H9 (cell line): ENCODE data around the gene PAGE2. TPM values are rescaled to one million over a fixed set of nuclear protein-coding genes. Genes with fewer than 3 reads are reported as not detected.

ENCODE experiments used
- DNase-seq: peaks from one replicate; pipeline ENCODE4 v3.0.0-alpha.2; 2017
- H2AFZ ChIP-seq: one replicate; pipeline ENCODE4 v1.6.1; 2013; ENCODE audit warnings: mild to moderate bottlenecking, low read length, control low read depth, moderate library complexity
- H2AK5ac ChIP-seq: 2 replicates; pipeline ENCODE4 v1.6.1; 2013; ENCODE audit warnings: low read length, control low read depth, mixed read lengths; ENCODE audit not compliant: insufficient read length
- H2BK120ac ChIP-seq: one replicate; pipeline ENCODE4 v1.6.1; 2013; ENCODE audit warnings: low read depth, mild to moderate bottlenecking, low read length, control low read depth, inconsistent platforms; ENCODE audit not compliant: poor library complexity, severe bottlenecking
- H2BK12ac ChIP-seq: 2 replicates; pipeline ENCODE4 v1.6.1; 2013; ENCODE audit warnings: low read length, control low read depth, mixed read lengths, low read depth; ENCODE audit not compliant: insufficient read length
- H2BK15ac ChIP-seq: 2 replicates; pipeline ENCODE4 v1.6.1; 2013; ENCODE audit warnings: low read depth, low read length, control low read depth
- H2BK20ac ChIP-seq: one replicate; pipeline ENCODE4 v1.6.1; 2013; ENCODE audit warnings: low read depth, mild to moderate bottlenecking, low read length, control low read depth, inconsistent platforms; ENCODE audit not compliant: poor library complexity, severe bottlenecking
- H2BK5ac ChIP-seq: 2 replicates; pipeline ENCODE4 v1.6.1; 2013; ENCODE audit warnings: low read length, control low read depth, mixed read lengths; ENCODE audit not compliant: insufficient read length
- H3K14ac ChIP-seq: 2 replicates; pipeline ENCODE4 v1.6.1; 2013; ENCODE audit warnings: low read length, control low read depth; ENCODE audit not compliant: insufficient read depth
- H3K18ac ChIP-seq: 2 replicates; pipeline ENCODE4 v1.6.1; 2013; ENCODE audit warnings: low read depth, mild to moderate bottlenecking, mixed read lengths, low read length, control low read depth; ENCODE audit not compliant: insufficient read length
- H3K23ac ChIP-seq: 2 replicates; pipeline ENCODE4 v1.6.1; 2013; ENCODE audit warnings: low read length, control low read depth, mixed read lengths, low read depth; ENCODE audit not compliant: insufficient read length
- H3K23me2 ChIP-seq: 2 replicates; pipeline ENCODE4 v1.6.1; 2013; ENCODE audit warnings: low read depth, mild to moderate bottlenecking, mixed read lengths, low read length, control low read depth; ENCODE audit not compliant: insufficient read length, poor library complexity, severe bottlenecking
- H3K27ac ChIP-seq: 2 replicates; pipeline ENCODE4 v1.5.1; 2013; ENCODE audit warnings: low read length, control low read depth, mixed read lengths, low read depth; ENCODE audit not compliant: insufficient read length
- H3K27me3 ChIP-seq: 2 replicates; pipeline ENCODE4 v1.6.1; 2013; ENCODE audit warnings: low read length, control low read depth, inconsistent platforms; ENCODE audit not compliant: insufficient read depth
- H3K4ac ChIP-seq: 2 replicates; pipeline ENCODE4 v1.6.1; 2013; ENCODE audit warnings: low read depth, mild to moderate bottlenecking, control low read depth, inconsistent platforms, low read length, moderate library complexity
- H3K4me1 ChIP-seq: 2 replicates; pipeline ENCODE4 v1.6.1; 2013; ENCODE audit warnings: low read length, control low read depth, inconsistent platforms; ENCODE audit not compliant: insufficient read depth
- H3K4me2 ChIP-seq: 2 replicates; pipeline ENCODE4 v1.6.1; 2013; ENCODE audit warnings: low read length, control low read depth, mixed read lengths; ENCODE audit not compliant: insufficient read length, insufficient read depth
- H3K56ac ChIP-seq: 2 replicates; pipeline ENCODE4 v1.6.1; 2013; ENCODE audit warnings: low read depth, mild to moderate bottlenecking, mixed read lengths, low read length, control low read depth; ENCODE audit not compliant: insufficient read length
- H3K79me1 ChIP-seq: 2 replicates; pipeline ENCODE4 v1.6.1; 2013; ENCODE audit warnings: low read depth, mild to moderate bottlenecking, moderate library complexity, low read length, control low read depth, inconsistent platforms; ENCODE audit not compliant: insufficient read depth, poor library complexity, severe bottlenecking
- H3K79me2 ChIP-seq: 2 replicates; pipeline ENCODE4 v1.6.1; 2013; ENCODE audit warnings: low read length, control low read depth, inconsistent platforms; ENCODE audit not compliant: insufficient read depth
- H3K9ac ChIP-seq: 2 replicates; pipeline ENCODE4 v1.6.1; 2013; ENCODE audit warnings: low read length, control low read depth, mixed read lengths; ENCODE audit not compliant: insufficient read length; ENCODE audit errors: extremely low read depth
- H3K9me3 ChIP-seq: one replicate; pipeline ENCODE4 v1.6.1; 2013; ENCODE audit warnings: low read depth, low read length, inconsistent platforms; ENCODE audit not compliant: control insufficient read depth
- H3T11ph ChIP-seq: one replicate; pipeline ENCODE4 v1.6.1; 2013; ENCODE audit warnings: mild to moderate bottlenecking, low read length, control low read depth, inconsistent platforms
- H4K20me1 ChIP-seq: one replicate; pipeline ENCODE4 v1.6.1; 2013; ENCODE audit not compliant: control insufficient read depth, insufficient read length, insufficient read depth
- H4K5ac ChIP-seq: 2 replicates; pipeline ENCODE4 v1.6.1; 2013; ENCODE audit warnings: low read depth, mild to moderate bottlenecking, mixed read lengths, low read length, control low read depth; ENCODE audit not compliant: insufficient read length
- H4K8ac ChIP-seq: replicated peaks from 2 replicates; pipeline ENCODE4 v1.6.1; 2013; ENCODE audit warnings: low read length, control low read depth, mixed read lengths, low read depth; ENCODE audit not compliant: insufficient read length
- H4K91ac ChIP-seq: 2 replicates; pipeline ENCODE4 v1.6.1; 2013; ENCODE audit warnings: low read depth, mild to moderate bottlenecking, moderate library complexity, mixed read lengths, low read length, control low read depth; ENCODE audit not compliant: insufficient read length
- H3K27ac Mint-ChIP-seq, 3 experiments: 2 replicates in 2 of 3; 3 replicates in 1 of 3; pipeline ENCODE4 v1.8.0; 2020 to 2021; ENCODE audit warnings: mixed read lengths in 3 of 3, mild to moderate bottlenecking in 1 of 3, moderate library complexity in 1 of 3
- H3K27me3 Mint-ChIP-seq: 2 replicates; pipeline ENCODE4 v1.8.0; 2021; ENCODE audit warnings: low read depth, mild to moderate bottlenecking, moderate library complexity, mixed read lengths
- H3K36me3 Mint-ChIP-seq, 3 experiments: 2 replicates in 2 of 3; 3 replicates in 1 of 3; pipeline ENCODE4 v1.8.0; 2020 to 2021; ENCODE audit warnings: low read depth in 3 of 3, mixed read lengths in 3 of 3; ENCODE audit not compliant: insufficient read depth in 1 of 3
- H3K4me1 Mint-ChIP-seq, 2 experiments: 2 replicates each; pipeline ENCODE4 v1.8.0; 2020; ENCODE audit warnings: mixed read lengths in 2 of 2
- H3K4me3 Mint-ChIP-seq, 2 experiments: 2 replicates in 1 of 2; 3 replicates in 1 of 2; pipeline ENCODE4 v1.8.0; 2020 to 2021; ENCODE audit warnings: mild to moderate bottlenecking in 2 of 2, mixed read lengths in 2 of 2, moderate library complexity in 1 of 2
- H3K9me3 Mint-ChIP-seq, 2 experiments: 2 replicates in 1 of 2; 3 replicates in 1 of 2; pipeline ENCODE4 v1.8.0; 2020; ENCODE audit warnings: mild to moderate bottlenecking in 2 of 2, mixed read lengths in 2 of 2, moderate library complexity in 1 of 2
- WGBS: extraction: QIAGEN DNeasy Blood & Tissue Kit; methylation state at CpG from one replicate; pipeline ENCODE4 v1.1.7; 2013; ENCODE audit warnings: missing lambda C conversion rate, low lambda C conversion rate, mixed read lengths; ENCODE audit not compliant: insufficient read length; ENCODE audit errors: extremely low coverage; 5-methylcytosine and 5-hydroxymethylcytosine counted together
- total RNA-seq: library from RNA; stranded (reverse); gene quantifications from 2 replicates; pipeline ENCODE4 v1.2.1, GENCODE V29; 2021
- TF ChIP-seq, protein P1 (sequence below): fragments of 200-600 bp; sonication (generic); conservative IDR thresholded peaks from 3 replicates; pipeline ENCODE4 v1.8.0; 2021; ENCODE audit warnings: antibody characterized with exemption, mild to moderate bottlenecking

PAGE2 gene
- total RNA-seq, 1 experiment from 2014 or later, result not detected

DNA sequence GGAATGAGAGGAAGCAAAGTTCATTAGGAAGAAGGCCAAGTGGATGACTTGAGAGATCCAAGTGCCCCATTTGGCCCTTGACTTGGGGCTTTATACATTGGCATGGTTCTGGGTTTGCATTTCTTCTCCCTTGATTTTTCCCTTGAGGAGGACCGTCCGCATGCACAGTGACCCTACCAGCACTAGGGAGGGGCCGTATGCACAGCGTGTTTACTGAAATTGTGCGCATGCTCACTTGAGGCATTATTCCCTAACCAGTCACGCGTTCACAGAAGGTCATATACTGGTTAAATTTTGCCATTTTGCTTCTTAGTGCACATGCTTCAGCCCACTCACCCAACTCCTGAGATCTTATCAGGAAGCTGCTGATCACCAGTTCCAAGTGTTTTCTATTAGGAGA is 35.1 kb downstream of the PAGE2 start:
- Histone ChIP-seq H3K9ac (no peak overlapping the region), H3K79me2 (no peaks in the 10 kb centered on the region), H3K79me1 (no peaks in the 10 kb centered on the region), H3K56ac (no peak overlapping the region), H3K4me1 (no peaks in the 10 kb centered on the region), H3K9me3 (peaks cover 65% of the 10 kb centered on the region), H3T11ph (no peak overlapping the region), H2BK120ac (no peak overlapping the region), H3K4ac (no peak overlapping the region), H2BK20ac (no peak overlapping the region), H2BK5ac (no peak overlapping the region), H3K23ac (no peak overlapping the region), H2BK12ac (no peak overlapping the region), H3K18ac (no peak overlapping the region), H4K5ac (no peak overlapping the region), H4K91ac (no peak overlapping the region), H2AK5ac (no peak overlapping the region), H3K4me2 (no peak overlapping the region), H3K23me2 (no peaks in the 10 kb centered on the region), H3K27ac (no peak overlapping the region), H4K8ac (no peak overlapping the region), H3K27me3 (no peaks in the 10 kb centered on the region), H2AFZ (no peak overlapping the region), H3K14ac (no peak overlapping the region), H4K20me1 (no peaks in the 10 kb centered on the region), H2BK15ac (no peak overlapping the region)
- Mint-ChIP-seq H3K27me3 (peaks cover 8% of the 10 kb centered on the region), H3K9me3 (peaks cover 62 to 81% of the 10 kb centered on the region in 2 experiments), H3K27ac (no peak overlapping the region), H3K36me3 (no peaks in the 10 kb centered on the region; a peak in 2 of 7 replicates), H3K4me3 (no peak overlapping the region), H3K4me1 (no peaks in the 10 kb centered on the region)
- no peak for DNase-seq
- WGBS, result no CpG with 5 or more reads among the region's 7 CpGs
- TF ChIP-seq, protein P1, sequence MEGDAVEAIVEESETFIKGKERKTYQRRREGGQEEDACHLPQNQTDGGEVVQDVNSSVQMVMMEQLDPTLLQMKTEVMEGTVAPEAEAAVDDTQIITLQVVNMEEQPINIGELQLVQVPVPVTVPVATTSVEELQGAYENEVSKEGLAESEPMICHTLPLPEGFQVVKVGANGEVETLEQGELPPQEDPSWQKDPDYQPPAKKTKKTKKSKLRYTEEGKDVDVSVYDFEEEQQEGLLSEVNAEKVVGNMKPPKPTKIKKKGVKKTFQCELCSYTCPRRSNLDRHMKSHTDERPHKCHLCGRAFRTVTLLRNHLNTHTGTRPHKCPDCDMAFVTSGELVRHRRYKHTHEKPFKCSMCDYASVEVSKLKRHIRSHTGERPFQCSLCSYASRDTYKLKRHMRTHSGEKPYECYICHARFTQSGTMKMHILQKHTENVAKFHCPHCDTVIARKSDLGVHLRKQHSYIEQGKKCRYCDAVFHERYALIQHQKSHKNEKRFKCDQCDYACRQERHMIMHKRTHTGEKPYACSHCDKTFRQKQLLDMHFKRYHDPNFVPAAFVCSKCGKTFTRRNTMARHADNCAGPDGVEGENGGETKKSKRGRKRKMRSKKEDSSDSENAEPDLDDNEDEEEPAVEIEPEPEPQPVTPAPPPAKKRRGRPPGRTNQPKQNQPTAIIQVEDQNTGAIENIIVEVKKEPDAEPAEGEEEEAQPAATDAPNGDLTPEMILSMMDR, result no peak
